HG03095 (cell line): ENCODE results near the gene MIOS.
"Not testable (repeated sequence)": the region's sequence is repeated elsewhere in the genome, so short reads cannot be mapped to it uniquely, and the experiment has no call there.

Experiments
- ATAC-seq: cut with Tn5 transposase; IDR thresholded peaks from one replicate; pipeline ENCODE4 v1.9.1; 2021; ENCODE audit warnings: moderate library complexity; ENCODE audit not compliant: unreplicated experiment

Gene MIOS

GRCh38 chr7:7554021-7554432 lies 12.7 kb upstream of the MIOS start:
- no peak for ATAC-seq

GRCh38 chr7:7554649-7555575 lies 11.8 kb upstream of the MIOS start:
- no peak for ATAC-seq

- ATAC-seq, result no peak
Measured at GRCh38 chr7:7556852-7557251, 9.8 kb upstream of the MIOS start.

GRCh38 chr7:7557252-7557651 lies 9.4 kb upstream of the MIOS start:
- no peak for ATAC-seq

- ATAC-seq, result not testable (repeated sequence)
Measured at GRCh38 chr7:7561591-7561990, 5.1 kb upstream of the MIOS start.

- ATAC-seq, result no peak
Measured at GRCh38 chr7:7562736-7563135, 3.9 kb upstream of the MIOS start.

- no peak for ATAC-seq
Measured at GRCh38 chr7:7563269-7563668, 3.4 kb upstream of the MIOS start.

- no peak for ATAC-seq
Measured at GRCh38 chr7:7563813-7564212, 2.9 kb upstream of the MIOS start.

GRCh38 chr7:7564323-7564780 lies 2.3 kb upstream of the MIOS start:
- ATAC-seq, result no peak

GRCh38 chr7:7565018-7565680 lies 1.5 kb upstream of the MIOS start:
- ATAC-seq, result no peak

GRCh38 chr7:7565746-7566650 lies 686 bp upstream of the MIOS start:
- peak; percentile 5 for ATAC-seq

GRCh38 chr7:7567898-7568531 lies 1.3 kb downstream of the MIOS start:
- ATAC-seq, result no peak

GRCh38 chr7:7568553-7568952 lies 1.9 kb downstream of the MIOS start:
- no peak for ATAC-seq

GRCh38 chr7:7569081-7569527 lies 2.4 kb downstream of the MIOS start:
- peak; percentile 49 for ATAC-seq

- peak; percentile 21 for ATAC-seq
Measured at GRCh38 chr7:7569615-7570014, 2.9 kb downstream of the MIOS start.

GRCh38 chr7:7570584-7570983 lies 3.9 kb downstream of the MIOS start:
- ATAC-seq, result no peak

- no peak for ATAC-seq
Measured at GRCh38 chr7:7573701-7574100, 7.0 kb downstream of the MIOS start.

- ATAC-seq, result no peak
Measured at GRCh38 chr7:7576344-7576743, 9.7 kb downstream of the MIOS start.

- ATAC-seq, result peak; percentile 76
Measured at GRCh38 chr7:7577888-7578287, 11.2 kb downstream of the MIOS start.

- no peak for ATAC-seq
Measured at GRCh38 chr7:7579638-7580037, 13.0 kb downstream of the MIOS start.
